DMS53 (cell line): ENCODE data around the gene EXO5.
"Not testable (repeated sequence)": the region's sequence is repeated elsewhere in the genome, so short reads cannot be mapped to it uniquely, and the experiment has no call there.

Source experiments
- DNase-seq: peaks from one replicate; lab custom pipeline; 2025; lab: John Stamatoyannopoulos, UW

Gene EXO5

DNA sequence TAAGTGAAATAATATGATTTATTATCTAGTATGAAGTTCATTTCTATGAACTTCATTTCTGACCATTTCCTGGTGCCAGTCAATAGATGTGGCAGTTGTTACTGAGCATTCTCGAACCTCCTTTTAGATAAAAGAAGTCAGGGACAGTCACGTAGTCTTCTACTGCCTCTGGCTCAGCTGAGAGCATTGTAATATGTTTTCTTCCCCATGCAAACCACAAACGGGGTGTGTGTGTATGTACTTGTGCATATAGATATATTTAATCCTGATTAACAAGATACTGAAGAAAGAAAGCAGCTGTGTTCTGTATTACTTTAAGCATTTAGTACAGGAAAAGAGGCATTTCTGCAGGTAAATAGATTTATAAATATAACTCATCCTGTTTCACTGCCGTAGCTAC lies 44.5 kb downstream of the EXO5 start:
- no peak for DNase-seq

DNA sequence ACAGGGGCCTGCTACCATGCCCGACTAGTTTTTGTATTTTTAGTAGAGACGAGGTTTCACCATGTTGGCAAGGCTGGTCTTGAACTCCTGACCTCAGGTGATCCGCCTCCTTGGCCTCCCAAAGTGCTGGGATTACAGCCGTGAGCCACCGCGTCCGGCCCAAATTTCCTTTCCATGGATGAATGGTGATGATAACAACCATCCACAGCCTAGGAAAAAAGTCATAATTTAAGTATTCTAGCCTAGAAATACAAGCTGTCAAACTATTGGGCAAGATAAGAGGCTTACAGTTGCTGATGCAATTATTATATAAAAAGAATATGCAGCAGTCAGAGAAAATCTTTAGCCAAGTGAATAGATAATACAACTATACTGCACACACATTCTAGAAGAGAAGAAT lies 46.2 kb downstream of the EXO5 start:
- not testable (repeated sequence) for DNase-seq

DNA sequence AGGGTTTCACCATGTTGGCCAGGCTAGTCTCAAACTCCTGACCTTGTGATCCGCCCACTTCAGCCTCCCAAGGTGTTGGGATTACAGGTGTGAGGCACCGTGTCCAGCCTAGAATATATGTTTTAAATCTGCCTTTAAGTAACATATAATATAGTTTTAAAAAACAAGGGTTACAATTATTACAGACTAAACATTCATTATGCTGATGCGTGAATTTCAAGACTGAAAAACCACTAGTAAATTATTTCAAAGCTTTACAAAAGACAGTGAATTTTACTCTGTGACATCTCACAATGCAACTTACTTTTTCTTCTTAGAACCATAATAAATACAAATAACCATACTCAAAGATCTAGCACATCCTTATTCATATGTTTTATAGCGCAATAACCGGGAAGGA lies 47.6 kb downstream of the EXO5 start:
- DNase-seq, result no peak

DNA sequence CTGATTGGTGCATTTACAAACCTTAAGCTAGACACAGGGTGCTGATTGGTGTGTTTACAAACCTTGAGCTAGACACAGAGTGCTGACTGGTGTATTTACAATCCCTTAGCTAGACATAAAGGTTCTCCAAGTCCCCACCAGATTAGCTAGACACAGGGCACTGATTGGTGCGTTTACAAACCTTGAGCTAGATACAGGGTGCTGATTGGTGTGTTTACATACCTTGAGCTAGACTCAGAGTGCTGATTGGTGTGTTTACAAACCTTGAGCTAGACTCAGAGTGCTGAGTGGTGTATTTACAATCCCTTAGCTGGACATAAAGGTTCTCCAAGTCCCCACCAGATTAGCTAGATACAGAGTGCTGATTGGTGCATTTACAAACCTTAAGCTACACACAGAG lies 49.7 kb downstream of the EXO5 start:
- DNase-seq, result not testable (repeated sequence)

DNA sequence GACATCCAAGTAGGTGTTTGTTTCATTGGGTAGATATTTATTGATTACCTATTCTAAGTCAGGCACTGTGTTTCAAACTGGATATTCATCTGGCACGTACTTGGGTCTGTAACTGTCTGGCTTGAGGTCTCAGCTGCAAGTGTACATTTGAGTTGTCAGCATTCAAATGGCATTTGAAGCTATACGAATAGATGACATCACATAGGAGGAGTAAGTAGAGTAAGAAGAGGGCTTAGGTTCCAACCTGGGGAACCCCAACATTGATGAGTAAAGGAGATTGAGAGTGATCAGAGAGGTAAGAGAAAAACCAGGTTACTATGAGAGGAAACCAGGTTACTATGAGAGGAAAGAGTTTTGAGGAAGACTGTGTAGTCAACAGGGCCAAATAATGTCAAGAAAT lies 53.6 kb downstream of the EXO5 start:
- no peak for DNase-seq

DNA sequence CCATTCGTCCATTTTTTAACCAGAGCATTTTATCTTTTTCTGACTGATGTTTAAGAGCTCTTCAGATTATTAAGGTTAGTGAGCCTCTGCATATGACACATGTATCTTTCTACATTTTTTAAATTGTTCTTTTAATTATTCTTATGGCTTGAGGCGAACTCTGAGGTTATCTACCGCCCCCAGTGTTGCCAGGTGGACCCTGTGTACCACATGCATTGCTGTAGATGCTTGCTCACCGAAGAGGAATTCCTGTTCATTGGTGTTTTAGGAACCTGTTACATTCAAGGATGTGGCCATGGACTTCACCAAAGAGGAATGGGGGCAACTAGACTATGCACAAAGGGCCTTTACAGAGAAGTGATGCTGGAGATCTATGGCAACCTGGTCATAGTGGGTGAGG lies 54.7 kb downstream of the EXO5 start:
- DNase-seq, result no peak

DNA sequence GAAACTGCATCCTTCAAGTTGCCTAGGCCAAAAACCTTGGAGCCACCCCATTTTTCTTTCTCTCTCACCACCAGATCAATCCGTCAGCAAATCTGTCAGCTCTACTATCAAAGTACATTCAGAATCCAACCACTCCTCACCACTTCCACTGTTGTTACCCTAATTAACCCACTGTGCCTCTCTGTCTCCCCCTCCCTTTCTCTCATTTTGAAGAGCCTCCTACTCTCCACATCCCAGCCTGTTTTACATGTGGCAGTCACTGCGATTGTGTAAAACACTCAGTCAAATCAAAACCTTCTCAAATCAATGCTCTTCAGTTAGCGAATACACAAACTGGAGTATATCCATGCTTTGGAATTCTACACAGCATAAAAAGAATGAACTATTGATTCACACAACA lies 55.9 kb downstream of the EXO5 start:
- DNase-seq, result no peak

DNA sequence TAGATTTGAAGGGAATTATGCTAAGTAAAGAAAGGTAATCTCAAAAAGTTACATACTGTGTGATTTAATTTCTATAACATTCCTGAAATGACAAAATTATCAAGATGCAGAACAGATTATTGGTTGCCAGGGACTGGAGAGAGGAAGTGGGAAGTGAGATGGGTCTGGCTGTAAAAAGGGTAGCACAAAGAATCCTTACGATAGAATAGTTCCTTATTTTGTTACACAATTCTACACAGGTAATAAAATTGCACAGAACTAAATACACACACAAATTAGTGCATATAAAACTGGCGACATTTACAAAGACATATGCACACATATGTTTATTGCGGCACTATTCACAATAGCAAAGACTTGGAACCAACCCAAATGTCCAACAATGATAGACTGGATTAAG lies 56.3 kb downstream of the EXO5 start:
- DNase-seq, result no peak
